Measurements from ENCODE around the gene OPCML.

GRCh38 chr11:132683602-132684001 is 848.7 kb downstream of the OPCML start:
- TF ChIP-seq, protein P1, sequence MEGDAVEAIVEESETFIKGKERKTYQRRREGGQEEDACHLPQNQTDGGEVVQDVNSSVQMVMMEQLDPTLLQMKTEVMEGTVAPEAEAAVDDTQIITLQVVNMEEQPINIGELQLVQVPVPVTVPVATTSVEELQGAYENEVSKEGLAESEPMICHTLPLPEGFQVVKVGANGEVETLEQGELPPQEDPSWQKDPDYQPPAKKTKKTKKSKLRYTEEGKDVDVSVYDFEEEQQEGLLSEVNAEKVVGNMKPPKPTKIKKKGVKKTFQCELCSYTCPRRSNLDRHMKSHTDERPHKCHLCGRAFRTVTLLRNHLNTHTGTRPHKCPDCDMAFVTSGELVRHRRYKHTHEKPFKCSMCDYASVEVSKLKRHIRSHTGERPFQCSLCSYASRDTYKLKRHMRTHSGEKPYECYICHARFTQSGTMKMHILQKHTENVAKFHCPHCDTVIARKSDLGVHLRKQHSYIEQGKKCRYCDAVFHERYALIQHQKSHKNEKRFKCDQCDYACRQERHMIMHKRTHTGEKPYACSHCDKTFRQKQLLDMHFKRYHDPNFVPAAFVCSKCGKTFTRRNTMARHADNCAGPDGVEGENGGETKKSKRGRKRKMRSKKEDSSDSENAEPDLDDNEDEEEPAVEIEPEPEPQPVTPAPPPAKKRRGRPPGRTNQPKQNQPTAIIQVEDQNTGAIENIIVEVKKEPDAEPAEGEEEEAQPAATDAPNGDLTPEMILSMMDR (conservative IDR thresholded peaks at IDR 0.05; ENCODE audit: low read length), result no peak
- no peak for TF ChIP-seq EZH2phosphoT487 (IDR thresholded peaks at IDR 0.05; ENCODE audit: borderline replicate concordance)
